GM21447 (cell line): ENCODE data around the gene SGSH.
"Not testable (repeated sequence)": the region's sequence is repeated elsewhere in the genome, so short reads cannot be mapped to it uniquely, and the experiment has no call there.

Experiments
- ATAC-seq: cut with Tn5 transposase; IDR thresholded peaks from one replicate; pipeline ENCODE4 v1.9.1; 2021; ENCODE audit not compliant: unreplicated experiment

The SGSH gene

GRCh38 chr17:80253631-80254395 lies 33.7 kb upstream of the SGSH start:
- ATAC-seq = no peak

GRCh38 chr17:80252871-80253270 lies 32.7 kb upstream of the SGSH start:
- ATAC-seq = no peak

- ATAC-seq = no peak
Observed at GRCh38 chr17:80251966-80252365, 31.8 kb upstream of the SGSH start.

- no peak for ATAC-seq
Observed at GRCh38 chr17:80248894-80249710, 29.0 kb upstream of the SGSH start.

GRCh38 chr17:80248001-80248893 lies 28.1 kb upstream of the SGSH start:
- ATAC-seq = no peak

- no peak for ATAC-seq
Observed at GRCh38 chr17:80247561-80247960, 27.4 kb upstream of the SGSH start.

GRCh38 chr17:80246726-80247125 lies 26.6 kb upstream of the SGSH start:
- ATAC-seq = no peak

- no peak for ATAC-seq
Observed at GRCh38 chr17:80246266-80246681, 26.1 kb upstream of the SGSH start.

GRCh38 chr17:80245566-80246265 lies 25.6 kb upstream of the SGSH start:
- no peak for ATAC-seq

- no peak for ATAC-seq
Observed at GRCh38 chr17:80244871-80245509, 24.9 kb upstream of the SGSH start.

- not testable (repeated sequence) for ATAC-seq
Observed at GRCh38 chr17:80244448-80244847, 24.3 kb upstream of the SGSH start.

- ATAC-seq = no peak
Observed at GRCh38 chr17:80243526-80244433, 23.6 kb upstream of the SGSH start.

GRCh38 chr17:80242505-80242904 lies 22.4 kb upstream of the SGSH start:
- no peak for ATAC-seq

GRCh38 chr17:80237386-80237785 lies 17.3 kb upstream of the SGSH start:
- no peak for ATAC-seq

- no peak for ATAC-seq
Observed at GRCh38 chr17:80236911-80237310, 16.8 kb upstream of the SGSH start.

GRCh38 chr17:80233202-80233601 lies 13.1 kb upstream of the SGSH start:
- no peak for ATAC-seq

GRCh38 chr17:80232438-80232837 lies 12.3 kb upstream of the SGSH start:
- no peak for ATAC-seq

GRCh38 chr17:80229011-80229410 lies 8.9 kb upstream of the SGSH start:
- no peak for ATAC-seq

- ATAC-seq = no peak
Observed at GRCh38 chr17:80228477-80228876, 8.3 kb upstream of the SGSH start.
